Measurements from ENCODE around the gene FIBCD1.
"Not testable (repeated sequence)": the region's sequence is repeated elsewhere in the genome, so short reads cannot be mapped to it uniquely, and the experiment has no call there.

FIBCD1 gene

GRCh38 chr9:130913599-130914416, 25.2 kb downstream of the FIBCD1 start:
- no peak overlapping the region for H3K4me3 ChIP-seq (ENCODE audit: low read length)
- DNase-seq (ENCODE audit: low read depth): no peak
- TF ChIP-seq, protein P1, sequence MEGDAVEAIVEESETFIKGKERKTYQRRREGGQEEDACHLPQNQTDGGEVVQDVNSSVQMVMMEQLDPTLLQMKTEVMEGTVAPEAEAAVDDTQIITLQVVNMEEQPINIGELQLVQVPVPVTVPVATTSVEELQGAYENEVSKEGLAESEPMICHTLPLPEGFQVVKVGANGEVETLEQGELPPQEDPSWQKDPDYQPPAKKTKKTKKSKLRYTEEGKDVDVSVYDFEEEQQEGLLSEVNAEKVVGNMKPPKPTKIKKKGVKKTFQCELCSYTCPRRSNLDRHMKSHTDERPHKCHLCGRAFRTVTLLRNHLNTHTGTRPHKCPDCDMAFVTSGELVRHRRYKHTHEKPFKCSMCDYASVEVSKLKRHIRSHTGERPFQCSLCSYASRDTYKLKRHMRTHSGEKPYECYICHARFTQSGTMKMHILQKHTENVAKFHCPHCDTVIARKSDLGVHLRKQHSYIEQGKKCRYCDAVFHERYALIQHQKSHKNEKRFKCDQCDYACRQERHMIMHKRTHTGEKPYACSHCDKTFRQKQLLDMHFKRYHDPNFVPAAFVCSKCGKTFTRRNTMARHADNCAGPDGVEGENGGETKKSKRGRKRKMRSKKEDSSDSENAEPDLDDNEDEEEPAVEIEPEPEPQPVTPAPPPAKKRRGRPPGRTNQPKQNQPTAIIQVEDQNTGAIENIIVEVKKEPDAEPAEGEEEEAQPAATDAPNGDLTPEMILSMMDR (conservative IDR thresholded peaks at IDR 0.05; ENCODE audit: low read depth, low read length): no peak

DNA sequence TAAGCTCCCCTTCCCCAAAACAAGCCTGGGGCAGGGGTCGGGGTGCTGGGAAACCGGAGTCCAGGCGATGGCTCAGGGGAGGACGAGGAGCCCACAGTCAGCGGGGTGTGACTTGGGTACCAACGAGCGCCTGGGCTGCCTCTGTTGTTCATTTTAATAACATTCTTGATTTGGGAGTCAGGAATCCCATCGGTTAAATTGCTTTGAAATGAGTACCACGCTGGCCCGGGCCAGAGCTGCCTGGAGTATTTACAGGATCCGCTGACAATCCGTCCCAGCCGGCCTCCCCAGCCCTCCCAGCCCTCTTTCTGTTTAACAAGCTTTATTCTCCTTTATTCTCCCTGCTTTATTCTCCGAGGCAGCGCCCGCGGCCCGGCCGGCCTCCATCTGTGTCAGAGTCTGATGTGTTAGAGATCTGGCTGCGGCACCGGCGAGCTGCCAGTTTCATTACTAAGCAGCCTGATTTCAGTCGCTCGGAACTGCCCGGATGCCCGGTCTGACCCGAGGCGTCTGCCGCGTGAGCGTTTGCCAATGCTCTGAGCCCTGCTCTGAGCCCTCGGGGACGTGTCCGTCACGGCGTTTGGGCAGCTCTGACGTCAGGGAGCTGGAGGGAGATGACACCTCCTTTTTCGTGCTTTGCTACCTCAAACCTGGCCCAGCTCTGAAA, 26.0 kb downstream of the FIBCD1 start:
- peak; percentile 67 for DNase-seq (ENCODE audit: low read depth)
- TF ChIP-seq, protein P1 (conservative IDR thresholded peaks at IDR 0.05; ENCODE audit: low read depth, low read length): no peak
- no peak overlapping the region for H3K4me3 ChIP-seq (ENCODE audit: low read length)

GRCh38 chr9:130911254-130912049, 27.6 kb downstream of the FIBCD1 start:
- TF ChIP-seq, protein P1 (conservative IDR thresholded peaks at IDR 0.05; ENCODE audit: low read depth, low read length): no peak
- no peak for DNase-seq (ENCODE audit: low read depth)
- no peak overlapping the region for H3K4me3 ChIP-seq (ENCODE audit: low read length)

DNA sequence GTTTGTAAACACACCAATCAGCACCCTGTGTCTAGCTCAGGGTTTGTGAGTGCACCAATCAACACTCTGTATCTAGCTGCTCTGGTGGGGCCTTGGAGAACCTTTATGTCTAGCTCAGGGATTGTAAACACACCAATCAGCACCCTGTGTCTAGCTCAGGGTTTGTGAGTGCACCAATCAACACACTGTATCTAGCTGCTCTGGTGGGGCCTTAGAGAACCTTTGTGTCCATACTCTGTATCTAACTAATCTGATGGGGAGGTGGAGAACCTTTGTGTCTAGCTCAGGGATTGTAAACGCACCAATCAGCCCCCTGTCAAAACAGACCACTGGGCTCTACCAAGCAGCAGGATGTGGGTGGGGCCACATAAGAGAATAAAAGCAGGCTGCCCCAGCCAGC, 28.4 kb downstream of the FIBCD1 start:
- DNase-seq (ENCODE audit: low read depth); H3K4me3 ChIP-seq (ENCODE audit: low read length): not testable (repeated sequence)

- not testable (repeated sequence) for H3K4me3 ChIP-seq (ENCODE audit: low read length); DNase-seq (ENCODE audit: low read depth)
These were observed 29.0 kb downstream of the FIBCD1 start for GRCh38 chr9:130910041-130910440.

DNA sequence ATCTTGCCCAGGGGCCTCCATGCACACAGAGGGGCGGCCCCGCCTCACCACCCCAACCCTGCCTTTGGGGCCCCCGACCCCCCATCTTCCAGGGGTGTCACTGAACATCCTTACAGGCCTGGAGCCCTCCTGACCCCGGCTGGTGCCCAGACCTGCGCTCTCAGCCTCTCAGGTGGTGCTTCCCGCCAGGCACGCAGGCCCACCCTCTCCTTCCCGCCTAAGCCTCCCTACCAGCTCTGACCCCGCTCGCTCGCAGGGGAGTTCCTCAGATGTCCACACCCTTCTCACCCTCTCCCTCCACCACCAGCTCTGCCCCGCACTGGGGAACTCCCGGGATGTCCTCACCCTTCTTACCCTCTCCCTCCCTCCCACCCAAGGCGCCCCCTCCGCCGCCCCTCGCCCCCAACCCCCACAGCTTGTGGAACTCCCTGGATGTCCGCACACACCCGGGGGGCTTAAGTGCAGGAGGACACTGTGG, 30.1 kb downstream of the FIBCD1 start:
- TF ChIP-seq, protein P1 (conservative IDR thresholded peaks at IDR 0.05; ENCODE audit: low read depth, low read length): no peak
- H3K4me3 ChIP-seq (ENCODE audit: low read length): no peak overlapping the region
- DNase-seq (ENCODE audit: low read depth): no peak

DNA sequence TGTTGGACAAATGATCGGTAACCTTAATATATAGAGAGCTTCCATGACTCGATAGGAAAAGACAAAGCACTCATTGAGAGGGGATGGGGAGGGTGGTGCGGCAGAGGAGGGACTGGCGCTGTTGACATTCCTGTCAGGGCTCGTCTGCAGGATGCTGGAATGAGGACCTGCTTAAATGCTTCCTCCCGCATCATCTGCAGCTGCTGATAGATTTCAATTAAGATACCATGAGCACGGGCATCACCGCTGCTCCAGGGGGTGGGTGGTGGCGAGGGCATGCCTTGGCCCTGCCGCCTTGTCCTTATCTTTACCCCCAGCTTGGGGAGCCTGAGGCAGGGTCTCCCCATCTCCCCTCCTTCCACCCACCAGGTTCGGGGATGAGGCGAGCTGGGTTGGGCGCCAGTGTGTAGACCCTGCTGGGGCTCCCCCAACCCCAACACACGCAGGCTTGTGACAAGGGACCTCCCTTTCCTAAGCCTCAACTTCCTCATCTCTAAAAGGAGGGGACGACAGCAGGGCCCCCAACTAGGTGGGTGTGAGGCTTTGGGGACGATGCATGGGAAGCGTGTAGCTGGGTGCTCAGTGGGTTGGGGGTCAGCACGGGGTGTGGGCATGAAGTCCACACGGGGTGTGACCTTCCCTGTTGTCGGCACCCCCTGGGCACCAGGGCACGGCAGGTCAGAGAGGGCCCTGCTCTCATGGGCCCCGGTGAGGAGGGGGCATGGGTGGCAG, 30.7 kb downstream of the FIBCD1 start:
- TF ChIP-seq, protein P1 (conservative IDR thresholded peaks at IDR 0.05; ENCODE audit: low read depth, low read length): no peak
- H3K4me3 ChIP-seq (ENCODE audit: low read length): no peak overlapping the region
- DNase-seq (ENCODE audit: low read depth): no peak

Data from retinal pigment epithelial cell (primary cell).